ENCODE results near the gene CAMKMT. TPM values are rescaled to one million over a fixed set of nuclear protein-coding genes. Genes with fewer than 3 reads are reported as not detected.

The CAMKMT gene
- total RNA-seq, 1 experiment from 2014 or later = 17.4 TPM

DNA sequence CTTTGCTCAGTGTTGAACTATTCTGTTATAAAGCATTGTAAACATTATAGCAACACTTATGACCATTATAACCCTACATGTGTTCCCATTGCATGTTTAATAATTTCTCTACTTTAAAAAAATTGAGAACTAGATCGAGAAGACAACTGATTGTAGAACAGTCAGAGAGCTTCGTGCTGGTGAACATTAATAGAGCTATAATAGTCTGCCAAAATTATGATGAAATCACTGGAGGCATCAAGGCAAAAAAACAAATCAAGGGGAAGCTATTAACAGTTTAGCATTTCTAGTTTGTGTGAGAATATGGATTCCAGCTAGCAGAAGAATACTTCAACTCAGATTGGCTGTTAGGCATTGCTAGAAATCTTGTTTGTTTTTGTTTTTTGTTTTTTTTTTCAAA is 284.2 kb downstream of the CAMKMT start:
- H2AFZ ChIP-seq (ENCODE audit: low read length) = no peak overlapping the region

More for the DNA sequence above, 284.2 kb downstream of the CAMKMT start:
- no peaks in the 10 kb centered on the region for H3K9me3 Mint-ChIP-seq
- Histone ChIP-seq H3K18ac (ENCODE audit: insufficient read length, low read depth, low read length) (no peak overlapping the region), H3K4me2 (ENCODE audit: insufficient read depth, insufficient read length, low read length) (no peak overlapping the region), H2BK15ac (ENCODE audit: low read depth, low read length) (no peak overlapping the region), H2AK5ac (ENCODE audit: insufficient read length, low read length) (no peak overlapping the region), H3T11ph (ENCODE audit: low read length) (no peak overlapping the region), H3K79me2 (ENCODE audit: insufficient read depth, low read length) (no peaks in the 10 kb centered on the region), H4K91ac (ENCODE audit: insufficient read length, low read depth, low read length) (no peak overlapping the region), H2BK12ac (ENCODE audit: insufficient read length, low read depth, low read length) (no peak overlapping the region), H3K27ac (ENCODE audit: insufficient read length, low read depth, low read length) (no peak overlapping the region), H3K14ac (ENCODE audit: insufficient read depth, low read length) (no peak overlapping the region), H3K27me3 (ENCODE audit: insufficient read depth, low read length) (no peaks in the 10 kb centered on the region), H4K5ac (ENCODE audit: insufficient read length, low read depth, low read length) (no peak overlapping the region), H2BK20ac (ENCODE audit: low read depth, low read length, poor library complexity, severe bottlenecking) (no peak overlapping the region), H3K9me3 (ENCODE audit: control insufficient read depth, low read depth, low read length) (no peaks in the 10 kb centered on the region), H3K9ac (ENCODE audit: extremely low read depth, insufficient read length, low read length) (no peak overlapping the region), H3K23me2 (ENCODE audit: insufficient read length, low read depth, low read length, poor library complexity, severe bottlenecking) (no peaks in the 10 kb centered on the region), H3K79me1 (ENCODE audit: insufficient read depth, low read depth, low read length, poor library complexity, severe bottlenecking) (no peaks in the 10 kb centered on the region), H4K20me1 (ENCODE audit: control insufficient read depth, insufficient read depth, insufficient read length) (no peaks in the 10 kb centered on the region), H3K23ac (ENCODE audit: insufficient read length, low read depth, low read length) (no peak overlapping the region), H3K4ac (ENCODE audit: low read depth, low read length) (no peak overlapping the region), H3K4me1 (ENCODE audit: insufficient read depth, low read length) (peaks cover 2% of the 10 kb centered on the region; the same call in 1 of the 2 replicates), H4K8ac (replicated peaks; ENCODE audit: insufficient read length, low read depth, low read length) (no peak overlapping the region), H2BK120ac (ENCODE audit: low read depth, low read length, poor library complexity, severe bottlenecking) (no peak overlapping the region), H2BK5ac (ENCODE audit: insufficient read length, low read length) (no peak overlapping the region), H3K56ac (ENCODE audit: insufficient read length, low read depth, low read length) (no peak overlapping the region)
- H3K36me3 Mint-ChIP-seq (ENCODE audit: insufficient read depth in 1 of 3, low read depth in 3 of 3) = no peaks in the 10 kb centered on the region; a peak in 1 of 7 replicates
- no peak for DNase-seq
- WGBS (ENCODE audit: extremely low coverage, insufficient read length, low lambda C conversion rate) = no CpG with 5 or more reads among the region's 2 CpGs
- peaks cover 31 to 32% of the 10 kb centered on the region in 2 experiments for H3K4me1 Mint-ChIP-seq
- H3K27me3 Mint-ChIP-seq (ENCODE audit: low read depth) = no peaks in the 10 kb centered on the region
- no peak overlapping the region for H3K4me3 Mint-ChIP-seq
- TF ChIP-seq, protein P1, sequence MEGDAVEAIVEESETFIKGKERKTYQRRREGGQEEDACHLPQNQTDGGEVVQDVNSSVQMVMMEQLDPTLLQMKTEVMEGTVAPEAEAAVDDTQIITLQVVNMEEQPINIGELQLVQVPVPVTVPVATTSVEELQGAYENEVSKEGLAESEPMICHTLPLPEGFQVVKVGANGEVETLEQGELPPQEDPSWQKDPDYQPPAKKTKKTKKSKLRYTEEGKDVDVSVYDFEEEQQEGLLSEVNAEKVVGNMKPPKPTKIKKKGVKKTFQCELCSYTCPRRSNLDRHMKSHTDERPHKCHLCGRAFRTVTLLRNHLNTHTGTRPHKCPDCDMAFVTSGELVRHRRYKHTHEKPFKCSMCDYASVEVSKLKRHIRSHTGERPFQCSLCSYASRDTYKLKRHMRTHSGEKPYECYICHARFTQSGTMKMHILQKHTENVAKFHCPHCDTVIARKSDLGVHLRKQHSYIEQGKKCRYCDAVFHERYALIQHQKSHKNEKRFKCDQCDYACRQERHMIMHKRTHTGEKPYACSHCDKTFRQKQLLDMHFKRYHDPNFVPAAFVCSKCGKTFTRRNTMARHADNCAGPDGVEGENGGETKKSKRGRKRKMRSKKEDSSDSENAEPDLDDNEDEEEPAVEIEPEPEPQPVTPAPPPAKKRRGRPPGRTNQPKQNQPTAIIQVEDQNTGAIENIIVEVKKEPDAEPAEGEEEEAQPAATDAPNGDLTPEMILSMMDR (conservative IDR thresholded peaks at IDR 0.05) = no peak
- H3K27ac Mint-ChIP-seq = no peak overlapping the region

Measured in H9 (cell line).